ENCODE results near the gene ELOA.
"Not testable (repeated sequence)": the region's sequence is repeated elsewhere in the genome, so short reads cannot be mapped to it uniquely, and the experiment has no call there.

ELOA gene

GRCh38 chr1:23741609-23742008 lies 1.7 kb upstream of the ELOA start:
- DNase-seq: no peak

GRCh38 chr1:23742670-23743286 lies 493 bp upstream of the ELOA start:
- no peak for DNase-seq

GRCh38 chr1:23745515-23745914 lies 2.2 kb downstream of the ELOA start:
- DNase-seq: no peak

GRCh38 chr1:23748016-23748415 lies 4.7 kb downstream of the ELOA start:
- DNase-seq: no peak

- no peak for DNase-seq
These were observed 8.0 kb downstream of the ELOA start for GRCh38 chr1:23751050-23751814.

GRCh38 chr1:23751815-23752200 lies 8.5 kb downstream of the ELOA start:
- DNase-seq: no peak

- DNase-seq: no peak
These were observed 9.6 kb downstream of the ELOA start for GRCh38 chr1:23752909-23753308.

- DNase-seq: no peak
These were observed 13.4 kb downstream of the ELOA start for GRCh38 chr1:23756676-23757075.

GRCh38 chr1:23757812-23758211 lies 14.5 kb downstream of the ELOA start:
- DNase-seq: no peak

- DNase-seq: no peak
These were observed 16.0 kb downstream of the ELOA start for GRCh38 chr1:23759277-23759676.

- DNase-seq: no peak
These were observed 19.8 kb downstream of the ELOA start for GRCh38 chr1:23763041-23763577.

- DNase-seq: no peak
These were observed 25.5 kb downstream of the ELOA start for GRCh38 chr1:23768733-23769132.

- DNase-seq: peak; percentile 49
These were observed 29.0 kb downstream of the ELOA start for GRCh38 chr1:23772049-23772853.

- DNase-seq: no peak
These were observed 29.6 kb downstream of the ELOA start for GRCh38 chr1:23772854-23773242.

- DNase-seq: no peak
These were observed 31.1 kb downstream of the ELOA start for GRCh38 chr1:23774174-23774880.

- DNase-seq: no peak
These were observed 32.9 kb downstream of the ELOA start for GRCh38 chr1:23776217-23776616.

GRCh38 chr1:23777979-23778814 lies 34.9 kb downstream of the ELOA start, which contains the start of gene PITHD1:
TSS of gene PITHD1 (plus strand) at chr1:23778418. CDS start at chr1:23778516, 98 bp downstream.
- DNase-seq: peak; percentile 40

GRCh38 chr1:23779826-23780371 lies 36.6 kb downstream of the ELOA start:
- DNase-seq: no peak

GRCh38 chr1:23783141-23783540 lies 39.9 kb downstream of the ELOA start:
- not testable (repeated sequence) for DNase-seq

GRCh38 chr1:23784846-23785245 lies 41.6 kb downstream of the ELOA start:
- no peak for DNase-seq

- DNase-seq: no peak
These were observed 44.4 kb downstream of the ELOA start for GRCh38 chr1:23787701-23788100.

GRCh38 chr1:23788695-23789094 lies 45.4 kb downstream of the ELOA start:
- DNase-seq: no peak

Data from GOT3 (cell line).